ENCODE results near the gene LIN7B.

DNA sequence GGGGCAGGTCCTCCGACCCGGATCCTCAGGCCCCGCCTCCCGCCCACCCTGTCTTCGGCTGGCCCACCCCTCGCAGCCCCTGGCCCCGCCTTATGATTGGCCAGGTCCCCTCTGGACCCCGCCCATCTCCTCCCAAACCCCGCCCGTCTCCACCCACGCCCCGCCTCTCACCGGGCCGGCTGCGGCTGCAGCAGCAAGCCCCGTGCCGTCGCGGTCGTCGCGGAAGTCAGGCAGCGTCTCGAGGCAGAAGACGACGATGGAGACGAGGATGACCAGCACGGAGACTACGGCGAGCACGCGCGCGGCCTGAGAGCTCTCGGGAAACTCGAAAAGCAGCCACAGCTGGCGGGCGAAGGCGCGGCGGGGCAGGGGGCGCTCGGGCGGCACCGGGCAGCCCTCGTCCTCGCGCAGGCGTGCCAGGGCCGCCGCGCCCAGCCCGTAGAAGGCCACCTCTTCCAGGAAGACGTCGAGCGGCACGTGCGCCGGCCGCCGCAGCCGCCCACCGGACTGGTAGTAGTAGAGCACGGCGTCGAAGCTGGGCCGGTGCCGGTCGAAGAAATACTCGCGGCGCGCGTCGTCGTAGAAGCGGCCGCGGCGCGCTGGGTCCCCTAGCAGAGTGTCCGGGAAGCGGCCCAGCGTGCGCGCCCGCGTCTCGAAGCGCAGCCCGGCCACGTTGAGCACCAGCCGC is 42.2 kb upstream of the LIN7B start:
- TF ChIP-seq POLR2A (IDR thresholded peaks at IDR 0.05) = no peak
- TF ChIP-seq, protein P1, sequence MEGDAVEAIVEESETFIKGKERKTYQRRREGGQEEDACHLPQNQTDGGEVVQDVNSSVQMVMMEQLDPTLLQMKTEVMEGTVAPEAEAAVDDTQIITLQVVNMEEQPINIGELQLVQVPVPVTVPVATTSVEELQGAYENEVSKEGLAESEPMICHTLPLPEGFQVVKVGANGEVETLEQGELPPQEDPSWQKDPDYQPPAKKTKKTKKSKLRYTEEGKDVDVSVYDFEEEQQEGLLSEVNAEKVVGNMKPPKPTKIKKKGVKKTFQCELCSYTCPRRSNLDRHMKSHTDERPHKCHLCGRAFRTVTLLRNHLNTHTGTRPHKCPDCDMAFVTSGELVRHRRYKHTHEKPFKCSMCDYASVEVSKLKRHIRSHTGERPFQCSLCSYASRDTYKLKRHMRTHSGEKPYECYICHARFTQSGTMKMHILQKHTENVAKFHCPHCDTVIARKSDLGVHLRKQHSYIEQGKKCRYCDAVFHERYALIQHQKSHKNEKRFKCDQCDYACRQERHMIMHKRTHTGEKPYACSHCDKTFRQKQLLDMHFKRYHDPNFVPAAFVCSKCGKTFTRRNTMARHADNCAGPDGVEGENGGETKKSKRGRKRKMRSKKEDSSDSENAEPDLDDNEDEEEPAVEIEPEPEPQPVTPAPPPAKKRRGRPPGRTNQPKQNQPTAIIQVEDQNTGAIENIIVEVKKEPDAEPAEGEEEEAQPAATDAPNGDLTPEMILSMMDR (IDR thresholded peaks at IDR 0.05) = no peak
